Esophagus squamous epithelium (tissue), 5 donors: ENCODE measurements around the gene TPSB2. TPM values are rescaled to one million over a fixed set of nuclear protein-coding genes. Genes with fewer than 3 reads are reported as not detected.

Source experiments
- DNase-seq: peaks from one replicate; lab custom pipeline; 2025; lab: John Stamatoyannopoulos, UW
- H3K27ac ChIP-seq, 4 donors: fragments of 200-600 bp; sonication (generic); one replicate each; pipeline ENCODE4 v1.5.1; 2016 to 2019; ENCODE audit warnings: mild to moderate bottlenecking in 1 of 4
- H3K27me3 ChIP-seq, 4 donors: fragments of 200-600 bp; sonication (generic); 1 replicate in 3 of 4; 2 replicates in 1 of 4; pipeline versions ENCODE4 v1.5.1 to v1.6.0; 2017 to 2021; ENCODE audit warnings: antibody characterized with exemption in 1 of 4
- H3K36me3 ChIP-seq, 3 donors: fragments of 200-600 bp; sonication (generic); one replicate each; pipeline ENCODE4 v1.5.1; 2016 to 2019
- H3K4me1 ChIP-seq, 3 donors: fragments of 200-600 bp; sonication (generic); one replicate each; pipeline ENCODE4 v1.5.1; 2017 to 2019
- H3K4me3 ChIP-seq, 4 donors: fragments of 200-600 bp; sonication (generic); 1 replicate in 3 of 4; 2 replicates in 1 of 4; pipeline ENCODE4 v1.5.1; 2016 to 2019; ENCODE audit warnings: mild to moderate bottlenecking in 2 of 4, moderate library complexity in 1 of 4
- H3K9me3 ChIP-seq, 3 donors: fragments of 200-600 bp; sonication (generic); one replicate each; pipeline ENCODE4 v1.5.1; 2016 to 2019
- POLR2A ChIP-seq, 4 donors: fragments of 450-650 bp; IDR thresholded peaks; one replicate each; pipeline ENCODE4 v1.6.1; 2017; ENCODE audit warnings: antibody characterized with exemption in 4 of 4, mild to moderate bottlenecking in 4 of 4, moderate library complexity in 3 of 4
- WGBS, 2 donors: methylation state at CpG; one replicate each; pipeline ENCODE4 v1.1.5; 2018; 5-methylcytosine and 5-hydroxymethylcytosine counted together
- intact Hi-C: fragments of 100-400 bp; cut with DNase I; formaldehyde crosslinking; loops from one replicate; pipeline ENCODE4 v1.15.0; 2022
- total RNA-seq, 4 donors: library from RNA; depleted of rRNA; stranded (reverse); fragments of >200 nt; gene quantifications; one replicate each; pipeline ENCODE4 v1.1.0, GENCODE V29; 2016
- TF ChIP-seq, protein P1 (sequence below), 6 experiments: fragments of 450-650 bp in 4 of 6; fragments of 200-600 bp in 2 of 6; sonication (generic) in 2 of 6; IDR thresholded peaks; one replicate each; pipeline ENCODE4 v1.5.1; 2016 to 2019; ENCODE audit warnings: antibody characterized with exemption in 6 of 6, mild to moderate bottlenecking in 4 of 6, moderate library complexity in 4 of 6
- donor health status: DM: yes; HTN: yes; CAD: no.

Gene TPSB2
- total RNA-seq, 4 donors from 2014 or later, result 4.0 to 537 (median 20.2) TPM

DNA sequence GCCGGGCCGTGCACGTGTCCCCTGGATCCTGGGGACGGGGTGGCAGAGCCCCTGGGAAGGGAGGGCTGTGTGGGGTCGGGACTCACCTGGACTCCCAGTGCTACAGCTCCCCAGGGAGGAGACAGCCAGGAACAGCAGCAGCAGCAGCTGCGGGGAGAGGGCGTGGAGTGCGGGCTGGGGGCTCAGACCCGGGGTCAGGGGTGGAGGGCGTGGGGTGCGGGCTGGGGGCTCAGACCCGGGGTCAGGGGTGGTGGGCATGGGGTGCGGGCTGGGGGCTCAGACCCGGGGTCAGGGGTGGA lies 46.5 kb upstream of the TPSB2 start:
- Histone ChIP-seq H3K27me3 (peaks cover 0 to 95% (median 0%) of the 10 kb centered on the region in 4 donors), H3K4me3 (no peak overlapping the region), H3K36me3 (no peaks in the 10 kb centered on the region), H3K27ac (no peak overlapping the region), H3K9me3 (no peaks in the 10 kb centered on the region), H3K4me1 (peaks cover 0 to 9% (median 0%) of the 10 kb centered on the region in 3 donors)
- TF ChIP-seq, protein P1, sequence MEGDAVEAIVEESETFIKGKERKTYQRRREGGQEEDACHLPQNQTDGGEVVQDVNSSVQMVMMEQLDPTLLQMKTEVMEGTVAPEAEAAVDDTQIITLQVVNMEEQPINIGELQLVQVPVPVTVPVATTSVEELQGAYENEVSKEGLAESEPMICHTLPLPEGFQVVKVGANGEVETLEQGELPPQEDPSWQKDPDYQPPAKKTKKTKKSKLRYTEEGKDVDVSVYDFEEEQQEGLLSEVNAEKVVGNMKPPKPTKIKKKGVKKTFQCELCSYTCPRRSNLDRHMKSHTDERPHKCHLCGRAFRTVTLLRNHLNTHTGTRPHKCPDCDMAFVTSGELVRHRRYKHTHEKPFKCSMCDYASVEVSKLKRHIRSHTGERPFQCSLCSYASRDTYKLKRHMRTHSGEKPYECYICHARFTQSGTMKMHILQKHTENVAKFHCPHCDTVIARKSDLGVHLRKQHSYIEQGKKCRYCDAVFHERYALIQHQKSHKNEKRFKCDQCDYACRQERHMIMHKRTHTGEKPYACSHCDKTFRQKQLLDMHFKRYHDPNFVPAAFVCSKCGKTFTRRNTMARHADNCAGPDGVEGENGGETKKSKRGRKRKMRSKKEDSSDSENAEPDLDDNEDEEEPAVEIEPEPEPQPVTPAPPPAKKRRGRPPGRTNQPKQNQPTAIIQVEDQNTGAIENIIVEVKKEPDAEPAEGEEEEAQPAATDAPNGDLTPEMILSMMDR (IDR thresholded peaks at IDR 0.05), result no peak
- no peak for TF ChIP-seq POLR2A (IDR thresholded peaks at IDR 0.05)
- no CpG with 5 or more reads among the region's 14 CpGs for WGBS, 2 donors
- no peak for DNase-seq
- intact Hi-C loops, result no loop called here

GRCh38 chr16:1275791-1276579 lies 46.0 kb upstream of the TPSB2 start:
- Histone ChIP-seq H3K4me3 (no peak overlapping the region), H3K27me3 (peaks cover 0 to 93% (median 0%) of the 10 kb centered on the region in 4 donors), H3K27ac (no peak overlapping the region), H3K36me3 (no peaks in the 10 kb centered on the region), H3K4me1 (peaks cover 0 to 10% (median 0%) of the 10 kb centered on the region in 3 donors), H3K9me3 (no peaks in the 10 kb centered on the region)
- DNase-seq, result no peak
- TF ChIP-seq, protein P1 (IDR thresholded peaks at IDR 0.05), result no peak
- no peak for TF ChIP-seq POLR2A (IDR thresholded peaks at IDR 0.05)
- 41 to 57% methylated on average over 7 of the region's 30 CpGs for WGBS, 2 donors
- intact Hi-C loops, result no loop called here

DNA sequence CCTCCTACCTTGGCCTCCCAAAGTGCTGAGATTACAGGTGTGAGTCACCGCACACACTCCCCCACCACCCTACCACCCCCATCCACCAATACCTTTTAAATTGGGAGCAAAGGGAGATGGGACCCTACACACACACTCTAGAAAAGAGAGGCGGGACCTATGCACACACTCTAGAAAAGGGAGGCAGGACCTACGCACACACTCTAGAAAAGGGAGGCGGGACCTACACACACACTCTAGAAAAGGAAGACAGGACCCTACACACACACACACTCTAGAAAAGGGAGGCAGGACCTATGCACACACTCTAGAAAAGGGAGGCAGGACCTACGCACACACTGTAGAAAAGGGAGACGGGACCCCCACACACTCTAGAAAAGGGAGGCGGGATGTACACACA lies 44.8 kb upstream of the TPSB2 start:
- H3K36me3 ChIP-seq, result no peaks in the 10 kb centered on the region
- intact Hi-C loops, result no loop called here
- peaks cover 0 to 10% (median 0%) of the 10 kb centered on the region in 3 donors for H3K4me1 ChIP-seq
- peaks cover 0 to 84% (median 0%) of the 10 kb centered on the region in 4 donors for H3K27me3 ChIP-seq
- no peak for DNase-seq
- no peak overlapping the region for H3K4me3 ChIP-seq
- 89 to 93% methylated on average over 4 to 6 of the region's 7 CpGs for WGBS, 2 donors
- H3K27ac ChIP-seq, result no peak overlapping the region
- H3K9me3 ChIP-seq, result no peaks in the 10 kb centered on the region
- TF ChIP-seq, protein P1 (IDR thresholded peaks at IDR 0.05), result no peak
- TF ChIP-seq POLR2A (IDR thresholded peaks at IDR 0.05), result no peak

GRCh38 chr16:1273816-1274215 lies 43.8 kb upstream of the TPSB2 start:
- H3K9me3 ChIP-seq, result no peaks in the 10 kb centered on the region
- intact Hi-C loops, result no loop called here
- no peak for DNase-seq

More at GRCh38 chr16:1273816-1274215, 43.8 kb upstream of the TPSB2 start:
- Histone ChIP-seq H3K4me1 (peaks cover 0 to 10% (median 0%) of the 10 kb centered on the region in 3 donors), H3K27ac (no peak overlapping the region), H3K27me3 (peaks cover 0 to 75% (median 0%) of the 10 kb centered on the region in 4 donors), H3K36me3 (no peaks in the 10 kb centered on the region), H3K4me3 (no peak overlapping the region)
- 70% methylated on average over 2 of the region's 15 CpGs; no CpG with 5 or more reads in 1 of the 2 donors for WGBS, 2 donors
- TF ChIP-seq, protein P1 (IDR thresholded peaks at IDR 0.05), result no peak
- no peak for TF ChIP-seq POLR2A (IDR thresholded peaks at IDR 0.05)
